Prostate gland (tissue), 2 donors: ENCODE measurements around the gene KIAA0513.

Experiments used
- CTCF ChIP-seq, 4 experiments: fragments of 200-600 bp in 2 of 4; fragments of 450-650 bp in 2 of 4; sonication (generic) in 2 of 4; IDR thresholded peaks; 1 replicate in 3 of 4; 2 replicates in 1 of 4; pipeline ENCODE4 v1.5.1; 2016 to 2019; ENCODE audit warnings: antibody characterized with exemption in 4 of 4, mild to moderate bottlenecking in 2 of 4, moderate library complexity in 2 of 4
- POLR2A ChIP-seq: fragments of 450-650 bp; IDR thresholded peaks from one replicate; pipeline ENCODE4 v1.6.1; 2016; ENCODE audit warnings: antibody characterized with exemption, mild to moderate bottlenecking

- TF ChIP-seq POLR2A (peak; percentile 88), CTCF (IDR thresholded peaks at IDR 0.05) (peak in 2 of 4 experiments; percentile 14 to 36)
Measured at GRCh38 chr16:85010931-85011845, 16.4 kb upstream of the KIAA0513 start, which contains the start of gene ZDHHC7.
